ENCODE data around the gene DDX47.
A peak's percentile ranks its signal among the peaks of the same experiment; 100 is the strongest.
"Not testable (repeated sequence)": the region's sequence is repeated elsewhere in the genome, so short reads cannot be mapped to it uniquely, and the experiment has no call there.

The DDX47 gene

GRCh38 chr12:12823811-12824210 lies 10.7 kb downstream of the DDX47 start:
- DNase-seq, result no peak

- DNase-seq, result no peak
Observed at GRCh38 chr12:12835378-12836146, 22.4 kb downstream of the DDX47 start.

- DNase-seq, result no peak
Observed at GRCh38 chr12:12836571-12836970, 23.4 kb downstream of the DDX47 start.

- DNase-seq, result peak; percentile 18 to 58
Observed at GRCh38 chr12:12837025-12837812, 24.1 kb downstream of the DDX47 start.

- no peak for DNase-seq
Observed at GRCh38 chr12:12837813-12838153, 24.6 kb downstream of the DDX47 start.

- no peak for DNase-seq
Observed at GRCh38 chr12:12839003-12839395, 25.9 kb downstream of the DDX47 start.

GRCh38 chr12:12839439-12839838 lies 26.3 kb downstream of the DDX47 start:
- not testable (repeated sequence) for DNase-seq

GRCh38 chr12:12839873-12840579 lies 26.9 kb downstream of the DDX47 start:
- no peak for DNase-seq

- no peak for DNase-seq
Observed at GRCh38 chr12:12840580-12840899, 27.4 kb downstream of the DDX47 start.

GRCh38 chr12:12841428-12841827 lies 28.3 kb downstream of the DDX47 start:
- not testable (repeated sequence) for DNase-seq

GRCh38 chr12:12845794-12846243 lies 32.7 kb downstream of the DDX47 start:
- DNase-seq, result no peak

GRCh38 chr12:12846780-12847179 lies 33.6 kb downstream of the DDX47 start:
- peak; percentile 26 to 56 for DNase-seq

- no peak for DNase-seq
Observed at GRCh38 chr12:12853435-12853834, 40.3 kb downstream of the DDX47 start.

GRCh38 chr12:12859690-12860089 lies 46.5 kb downstream of the DDX47 start:
- no peak for DNase-seq

- DNase-seq, result no peak
Observed at GRCh38 chr12:12864243-12864642, 51.1 kb downstream of the DDX47 start.

GRCh38 chr12:12868477-12869235 lies 55.5 kb downstream of the DDX47 start:
- DNase-seq, result no peak

- no peak for DNase-seq
Observed at GRCh38 chr12:12870465-12870864, 57.3 kb downstream of the DDX47 start.

- DNase-seq, result no peak
Observed at GRCh38 chr12:12871587-12872138, 58.5 kb downstream of the DDX47 start.

GRCh38 chr12:12872139-12872933 lies 59.2 kb downstream of the DDX47 start:
- DNase-seq, result no peak

- DNase-seq, result no peak
Observed at GRCh38 chr12:12872934-12873275, 59.8 kb downstream of the DDX47 start.

GRCh38 chr12:12874029-12874428 lies 60.9 kb downstream of the DDX47 start:
- no peak for DNase-seq

GRCh38 chr12:12875301-12875700 lies 62.2 kb downstream of the DDX47 start:
- DNase-seq, result not testable (repeated sequence)
